H1 (cell line): ENCODE results near the gene NFKB1. TPM values are rescaled to one million over a fixed set of nuclear protein-coding genes. Genes with fewer than 3 reads are reported as not detected.
A peak's percentile ranks its signal among the peaks of the same experiment; 100 is the strongest.

Experiments
- CTCF ChIA-PET: fragments of 300-600 bp; sonication (Branson Sonifier 250); formaldehyde crosslinking; loops from one replicate; lab custom pipeline; 2021; ENCODE audit not compliant: partially characterized antibody; lab: Charles Lee
- POLR2A ChIA-PET: fragments of 300-600 bp; sonication (Branson Sonifier 250); formaldehyde crosslinking; loops from one replicate; lab custom pipeline; 2021; ENCODE audit warnings: inconsistent platforms; ENCODE audit not compliant: partially characterized antibody; lab: Charles Lee
- DNase-seq, 2 experiments: peaks; one replicate each; pipeline versions ENCODE4 v3.0.0 to v3.0.0-alpha.2; 2010 to 2022; ENCODE audit warnings: low spot score in 2 of 2, low read depth in 1 of 2, mixed read lengths in 1 of 2
- FAIRE-seq: peaks from 2 replicates; lab custom pipeline; 2011; peaks lifted over from hg19 to GRCh38; lab: Jason Lieb, UNC
- H2AFZ ChIP-seq: 2 replicates; pipeline ENCODE4 v1.8.1; 2012; ENCODE audit warnings: low read length, inconsistent platforms
- H2AK5ac ChIP-seq: 2 replicates; pipeline ENCODE4 v1.6.1; 2013; ENCODE audit warnings: low read depth, low read length
- H2BK120ac ChIP-seq: replicated peaks from 2 replicates; pipeline ENCODE3; 2013; ENCODE audit warnings: low read depth, low read length, inconsistent platforms
- H2BK12ac ChIP-seq: 2 replicates; pipeline ENCODE4 v1.6.1; 2013; ENCODE audit warnings: low read depth, low read length
- H2BK15ac ChIP-seq: 2 replicates; pipeline ENCODE4 v1.6.1; 2013; ENCODE audit warnings: low read length
- H2BK20ac ChIP-seq: 2 replicates; pipeline ENCODE4 v1.6.1; 2013; ENCODE audit warnings: low read length
- H2BK5ac ChIP-seq: 2 replicates; pipeline ENCODE4 v1.6.1; 2013; ENCODE audit warnings: low read depth, low read length
- H3K14ac ChIP-seq: 2 replicates; pipeline ENCODE4 v1.6.1; 2013; ENCODE audit warnings: inconsistent platforms; ENCODE audit not compliant: insufficient read length
- H3K18ac ChIP-seq: 2 replicates; pipeline ENCODE4 v1.6.1; 2013; ENCODE audit warnings: low read length; ENCODE audit errors: extremely low read depth
- H3K23ac ChIP-seq: 2 replicates; pipeline ENCODE4 v1.6.1; 2013; ENCODE audit warnings: inconsistent platforms; ENCODE audit not compliant: insufficient read length
- H3K23me2 ChIP-seq: 2 replicates; pipeline ENCODE4 v1.6.1; 2013; ENCODE audit warnings: low read depth, low read length
- H3K27ac ChIP-seq: 2 replicates; pipeline ENCODE4 v1.6.1; 2011; ENCODE audit warnings: low read depth, low read length, inconsistent platforms
- H3K27me3 ChIP-seq, 4 experiments: replicated peaks in 1 of 4; 1 replicate in 1 of 4; 2 replicates in 3 of 4; pipeline versions ENCODE4 v1.6.1 to v1.8.1; 2011 to 2013; ENCODE audit warnings: low read length in 3 of 4, mild to moderate bottlenecking in 3 of 4, inconsistent platforms in 2 of 4, mixed read lengths in 2 of 4, moderate library complexity in 1 of 4; ENCODE audit not compliant: control insufficient read depth in 3 of 4, insufficient read depth in 3 of 4; ENCODE audit errors: extremely low read depth in 1 of 4
- H3K36me3 ChIP-seq, 4 experiments: 2 replicates each; pipeline versions ENCODE4 v1.6.1 to v1.8.1; 2011 to 2013; ENCODE audit warnings: mild to moderate bottlenecking in 4 of 4, low read length in 3 of 4, moderate library complexity in 2 of 4, control low read depth in 1 of 4, inconsistent platforms in 1 of 4; ENCODE audit not compliant: insufficient read depth in 4 of 4, control insufficient read depth in 2 of 4
- H3K4ac ChIP-seq: replicated peaks from 2 replicates; pipeline ENCODE3; 2013; ENCODE audit warnings: low read length, low read depth, mixed read lengths, inconsistent platforms; ENCODE audit not compliant: insufficient read length
- H3K4me1 ChIP-seq, 4 experiments: replicated peaks in 1 of 4; 1 replicate in 1 of 4; 2 replicates in 3 of 4; pipeline versions ENCODE4 v1.6.1 to v1.8.1; 2011 to 2013; ENCODE audit warnings: low read length in 3 of 4, inconsistent platforms in 2 of 4, mixed read lengths in 1 of 4; ENCODE audit not compliant: insufficient read depth in 4 of 4, control insufficient read depth in 3 of 4
- H3K4me2 ChIP-seq, 2 experiments: 2 replicates each; pipeline versions ENCODE4 v1.6.1 to v1.8.1; 2011 to 2013; ENCODE audit warnings: low read depth in 2 of 2, low read length in 2 of 2, control low read depth in 1 of 2, inconsistent platforms in 1 of 2, mild to moderate bottlenecking in 1 of 2; ENCODE audit not compliant: insufficient read depth in 1 of 2
- H3K4me3 ChIP-seq, 4 experiments: fragments of 200-600, 300-600 bp in 1 of 4; sonication (generic), shearing (Covaris generic), sonication (Bioruptor Twin) in 1 of 4; 2 replicates each; pipeline versions ENCODE4 v1.5.1 to v1.8.1; 2011 to 2016; ENCODE audit warnings: low read length in 4 of 4, low read depth in 3 of 4, control low read depth in 2 of 4, inconsistent platforms in 2 of 4, mild to moderate bottlenecking in 2 of 4, mixed read lengths in 1 of 4, moderate library complexity in 1 of 4; ENCODE audit not compliant: insufficient read depth in 2 of 4; ENCODE audit errors: extremely low read depth in 1 of 4
- H3K56ac ChIP-seq: replicated peaks from 2 replicates; pipeline ENCODE3; 2013; ENCODE audit warnings: low read depth, mild to moderate bottlenecking, mixed read lengths, low read length, inconsistent platforms; ENCODE audit not compliant: insufficient read length
- H3K79me1 ChIP-seq: 2 replicates; pipeline ENCODE4 v1.6.1; 2013; ENCODE audit warnings: low read depth, low read length, control low read depth
- H3K79me2 ChIP-seq, 2 experiments: 2 replicates each; pipeline versions ENCODE4 v1.6.1 to v1.8.1; 2012 to 2013; ENCODE audit warnings: low read length in 2 of 2, mild to moderate bottlenecking in 2 of 2, inconsistent platforms in 1 of 2; ENCODE audit not compliant: insufficient read depth in 2 of 2, control insufficient read depth in 1 of 2
- H3K9ac ChIP-seq, 4 experiments: replicated peaks in 1 of 4; 1 replicate in 1 of 4; 2 replicates in 3 of 4; pipeline versions ENCODE4 v1.6.1 to v1.8.1; 2011 to 2013; ENCODE audit warnings: low read depth in 3 of 4, low read length in 3 of 4, control low read depth in 2 of 4, mild to moderate bottlenecking in 2 of 4, moderate library complexity in 2 of 4, inconsistent platforms in 1 of 4; ENCODE audit errors: extremely low read depth in 1 of 4
- H3K9me3 ChIP-seq, 2 experiments: 2 replicates each; pipeline versions ENCODE4 v1.6.1 to v1.8.1; 2012 to 2013; ENCODE audit warnings: mild to moderate bottlenecking in 2 of 2, moderate library complexity in 2 of 2, control low read depth in 1 of 2, inconsistent platforms in 1 of 2, low read depth in 1 of 2, low read length in 1 of 2, mixed read lengths in 1 of 2; ENCODE audit not compliant: insufficient read depth in 2 of 2
- H4K20me1 ChIP-seq, 2 experiments: replicated peaks in 1 of 2; 2 replicates each; pipeline versions ENCODE3 to v1.8.1; 2011 to 2013; ENCODE audit warnings: inconsistent platforms in 2 of 2, low read length in 2 of 2, mild to moderate bottlenecking in 1 of 2; ENCODE audit not compliant: insufficient read depth in 2 of 2, control insufficient read depth in 1 of 2
- H4K5ac ChIP-seq: 2 replicates; pipeline ENCODE4 v1.6.1; 2013; ENCODE audit warnings: low read length, low read depth, mixed read lengths, inconsistent platforms; ENCODE audit not compliant: insufficient read length
- H4K8ac ChIP-seq: 2 replicates; pipeline ENCODE4 v1.8.0; 2013; ENCODE audit warnings: mild to moderate bottlenecking, moderate library complexity, low read length, inconsistent platforms; ENCODE audit not compliant: insufficient read depth; ENCODE audit errors: extremely low read depth
- H4K91ac ChIP-seq: replicated peaks from 2 replicates; pipeline ENCODE3; 2013; ENCODE audit warnings: low read length, mixed read lengths, inconsistent platforms; ENCODE audit not compliant: insufficient read length
- HDAC6 ChIP-seq: IDR thresholded peaks from one replicate; pipeline ENCODE4 v1.7.1; 2012; ENCODE audit warnings: low read depth, mild to moderate bottlenecking, inconsistent platforms, low read length, moderate library complexity
- MAFK ChIP-seq: IDR thresholded peaks from 2 replicates; pipeline ENCODE4 v1.6.1; 2012; ENCODE audit warnings: low read depth, mild to moderate bottlenecking, improper control_type of control experiment, low read length
- WGBS, 2 experiments: shearing (Covaris generic) in 1 of 2; methylation state at CpG; one replicate each; pipeline versions ENCODE4 v1.1.6 to v1.1.7; 2013 to 2015; ENCODE audit warnings: low lambda C conversion rate in 2 of 2, mixed read lengths in 2 of 2, inconsistent platforms in 1 of 2, low coverage in 1 of 2, missing lambda C conversion rate in 1 of 2; ENCODE audit not compliant: insufficient replicate concordance in 2 of 2, insufficient coverage in 1 of 2, insufficient read length in 1 of 2; ENCODE audit errors: extremely low coverage in 1 of 2, missing lambda C conversion rate in 1 of 2; 5-methylcytosine and 5-hydroxymethylcytosine counted together
- polyA plus RNA-seq, 7 experiments: library from polyadenylated mRNA; depleted of rRNA in 3 of 7; stranded (reverse) in 5 of 7; unstranded in 2 of 7; fragments of >200 nt in 5 of 7; fragments of 200-250 nt in 2 of 7; gene quantifications; 1 replicate in 5 of 7; 2 replicates in 1 of 7; 4 replicates in 1 of 7; pipeline versions ENCODE4 v1.2.1 to v1.2.3, GENCODE V29; 2011 to 2013; ENCODE audit warnings: missing spikeins in 2 of 7, mixed read lengths in 2 of 7
- total RNA-seq: library from RNA; stranded (reverse); fragmentation: NEBNext Ultra II Directional; extraction: Animal tissue kit (Norgen Biotek cat#: 25700); gene quantifications from 2 replicates; pipeline ENCODE4 v1.2.1, GENCODE V29; 2021

Gene NFKB1
- total and polyA plus RNA-seq, 2 of the 8 experiments (the other 6 are each of a cell fraction or from before 2014, with no cell fraction given) = 2.9 to 6.8 TPM

DNA sequence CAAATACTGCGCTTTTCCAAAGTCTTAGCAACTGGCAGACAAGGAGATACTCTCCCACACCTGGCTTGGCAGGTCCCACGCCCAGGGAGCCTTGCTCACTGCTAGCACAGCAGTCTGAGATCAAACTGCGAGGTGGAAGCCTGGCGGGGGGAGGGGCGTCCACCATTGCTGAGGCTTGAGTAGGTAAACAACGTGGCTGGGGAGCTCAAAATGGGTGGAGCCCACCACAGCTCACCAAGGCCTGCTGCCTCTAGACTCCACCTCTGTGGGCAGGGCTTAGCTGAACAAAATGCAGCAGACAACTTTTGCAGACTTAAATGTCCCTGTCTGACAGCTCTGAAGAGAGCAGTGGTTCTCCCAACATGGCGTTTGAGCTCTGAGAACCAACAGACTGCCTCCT lies 23.0 kb upstream of the NFKB1 start:
- no peak overlapping the region for H3K23ac ChIP-seq
- CTCF ChIA-PET = interaction anchor here (1.3 kb wide), 1 partner anchor 100 kb away, joined by 3 read pairs; no protein-coding TSS in a partner anchor
- TF ChIP-seq HDAC6 (no peak), MAFK (no peak)

More for the DNA sequence above, 23.0 kb upstream of the NFKB1 start:
- no peaks in the 10 kb centered on the region; a peak in 1 of 7 replicates for H3K4me1 ChIP-seq
- H3K14ac ChIP-seq = no peak overlapping the region
- no peak overlapping the region for H4K8ac ChIP-seq
- H2BK20ac ChIP-seq = no peak overlapping the region
- no peak overlapping the region for H2BK12ac ChIP-seq
- peaks cover 4 to 5% of the 10 kb centered on the region in 2 experiments; a peak in 2 of 4 replicates for H3K9me3 ChIP-seq
- H3K27me3 ChIP-seq = no peaks in the 10 kb centered on the region
- H4K91ac ChIP-seq = no peak overlapping the region
- H3K23me2 ChIP-seq = no peaks in the 10 kb centered on the region
- H2BK120ac ChIP-seq = no peak overlapping the region
- DNase-seq (no peak), FAIRE-seq (no peak)
- no peak overlapping the region for H3K27ac ChIP-seq
- no peak overlapping the region for H3K18ac ChIP-seq
- H3K36me3 ChIP-seq = no peaks in the 10 kb centered on the region
- no peak overlapping the region for H2AK5ac ChIP-seq
- H3K79me1 ChIP-seq = no peaks in the 10 kb centered on the region
- H2AFZ ChIP-seq = peak overlapping the region; percentile 94
- 92% methylated on average over 7 of the region's 7 CpGs; no CpG with 5 or more reads in 1 of the 2 experiments for WGBS, 2 experiments
- no peak overlapping the region for H4K5ac ChIP-seq
- no peaks in the 10 kb centered on the region for H4K20me1 ChIP-seq
- no peak overlapping the region for H2BK15ac ChIP-seq
- POLR2A ChIA-PET = no interaction called here
- no peaks in the 10 kb centered on the region for H3K79me2 ChIP-seq
- H3K4me3 ChIP-seq = no peak overlapping the region
- H2BK5ac ChIP-seq = peak overlapping the region; percentile 75; the same call in 1 of the 2 replicates
- H3K4me2 ChIP-seq = no peak overlapping the region
- H3K4ac ChIP-seq = no peak overlapping the region
- H3K56ac ChIP-seq = no peak overlapping the region
- H3K9ac ChIP-seq = no peak overlapping the region
